Thoracic aorta (tissue), 2 donors: ENCODE data around the gene GALNT10. TPM values are rescaled to one million over a fixed set of nuclear protein-coding genes. Genes with fewer than 3 reads are reported as not detected.

ENCODE experiments used
- ATAC-seq: fragments of 150-250 bp; one replicate; pipeline ENCODE4 v1.8.0; 2017; ENCODE audit warnings: low read depth; ENCODE audit not compliant: insufficient number of reproducible peaks, low FRiP score
- DNase-seq: peaks from one replicate; pipeline ENCODE4 v3.0.0-alpha.2; 2020; ENCODE audit warnings: low spot score
- H3K27ac ChIP-seq, 2 donors: fragments of 200-600 bp; sonication (generic); 1 replicate in 1 of 2; 2 replicates in 1 of 2; pipeline ENCODE4 v1.5.1; 2016; ENCODE audit warnings: mild to moderate bottlenecking in 2 of 2, moderate library complexity in 2 of 2
- H3K27me3 ChIP-seq: fragments of 200-600 bp; sonication (generic); replicated peaks from 2 replicates; pipeline ENCODE4 v1.6.0; 2016; ENCODE audit warnings: mild to moderate bottlenecking; ENCODE audit not compliant: insufficient read depth
- H3K36me3 ChIP-seq: fragments of 200-600 bp; sonication (generic); one replicate; pipeline ENCODE4 v1.5.1; 2016
- H3K4me1 ChIP-seq, 2 donors: fragments of 200-600 bp; sonication (generic); 1 replicate in 1 of 2; 2 replicates in 1 of 2; pipeline versions ENCODE4 v1.5.1 to v1.6.0; 2016; ENCODE audit warnings: low read depth in 2 of 2, mild to moderate bottlenecking in 1 of 2; ENCODE audit not compliant: control insufficient read depth in 1 of 2
- H3K4me3 ChIP-seq: fragments of 200-600 bp; sonication (generic); 2 replicates; pipeline ENCODE4 v1.5.1; 2016; ENCODE audit warnings: mild to moderate bottlenecking
- H3K9me3 ChIP-seq: fragments of 200-600 bp; sonication (generic); 2 replicates; pipeline ENCODE4 v1.5.1; 2016
- CTCF ChIP-seq: fragments of 200-600 bp; sonication (generic); IDR thresholded peaks from one replicate; pipeline ENCODE4 v1.5.1; 2019; ENCODE audit warnings: antibody characterized with exemption
- total RNA-seq, 2 donors: library from RNA; depleted of rRNA; stranded (reverse); fragments of >200 nt; gene quantifications; one replicate each; pipeline versions ENCODE4 v1.1.0 to v1.2.3, GENCODE V29; 2016

Gene GALNT10
- total RNA-seq, 2 donors from 2014 or later: 43.0 to 52.7 TPM

- Histone ChIP-seq H3K9me3 (peaks cover 5% of the 10 kb centered on the region), H3K27me3 (no peaks in the 10 kb centered on the region), H3K27ac (no peak overlapping the region), H3K4me3 (no peak overlapping the region), H3K4me1 (no peaks in the 10 kb centered on the region), H3K36me3 (peaks cover 5% of the 10 kb centered on the region)
- ATAC-seq (no peak), DNase-seq (no peak)
- TF ChIP-seq CTCF: no peak
These were observed 15.0 kb downstream of the GALNT10 start for GRCh38 chr5:154205441-154206117.

- peaks cover 5% of the 10 kb centered on the region for H3K9me3 ChIP-seq
- no peak for DNase-seq
- H3K27me3 ChIP-seq: no peaks in the 10 kb centered on the region
- H3K36me3 ChIP-seq: peaks cover 5% of the 10 kb centered on the region
- no peak for ATAC-seq
- no peak overlapping the region for H3K4me3 ChIP-seq
- no peak for TF ChIP-seq CTCF
- no peaks in the 10 kb centered on the region for H3K4me1 ChIP-seq
- no peak overlapping the region for H3K27ac ChIP-seq
These were observed 15.8 kb downstream of the GALNT10 start for GRCh38 chr5:154206311-154206710.

GRCh38 chr5:154207204-154207603, 16.7 kb downstream of the GALNT10 start:
- no peaks in the 10 kb centered on the region for H3K27me3 ChIP-seq
- TF ChIP-seq CTCF: no peak
- no peak overlapping the region for H3K27ac ChIP-seq
- peaks cover 5% of the 10 kb centered on the region for H3K9me3 ChIP-seq
- no peak overlapping the region for H3K4me3 ChIP-seq
- H3K4me1 ChIP-seq: no peaks in the 10 kb centered on the region
- peaks cover 5% of the 10 kb centered on the region for H3K36me3 ChIP-seq
- ATAC-seq (no peak), DNase-seq (no peak)

- Histone ChIP-seq H3K27ac (no peak overlapping the region), H3K4me3 (no peak overlapping the region), H3K4me1 (peaks cover 0 to 8% of the 10 kb centered on the region in 2 donors), H3K27me3 (no peaks in the 10 kb centered on the region), H3K9me3 (peaks cover 5% of the 10 kb centered on the region), H3K36me3 (peaks cover 5% of the 10 kb centered on the region)
- no peak for TF ChIP-seq CTCF
- DNase-seq (no peak), ATAC-seq (no peak)
These were observed 19.1 kb downstream of the GALNT10 start for GRCh38 chr5:154209591-154210081.

GRCh38 chr5:154210163-154210562, 19.6 kb downstream of the GALNT10 start:
- H3K27ac ChIP-seq: no peak overlapping the region
- H3K4me1 ChIP-seq: peaks cover 0 to 8% of the 10 kb centered on the region in 2 donors
- H3K9me3 ChIP-seq: peaks cover 5% of the 10 kb centered on the region
- ATAC-seq (no peak), DNase-seq (no peak)
- peaks cover 5% of the 10 kb centered on the region for H3K36me3 ChIP-seq
- H3K4me3 ChIP-seq: no peak overlapping the region
- no peak for TF ChIP-seq CTCF
- H3K27me3 ChIP-seq: no peaks in the 10 kb centered on the region
